Measurements from ENCODE around the gene ZNF608. TPM values are rescaled to one million over a fixed set of nuclear protein-coding genes. Genes with fewer than 3 reads are reported as not detected.

ZNF608 gene
- total RNA-seq, 1 donor from 2014 or later, result 35.0 TPM

DNA sequence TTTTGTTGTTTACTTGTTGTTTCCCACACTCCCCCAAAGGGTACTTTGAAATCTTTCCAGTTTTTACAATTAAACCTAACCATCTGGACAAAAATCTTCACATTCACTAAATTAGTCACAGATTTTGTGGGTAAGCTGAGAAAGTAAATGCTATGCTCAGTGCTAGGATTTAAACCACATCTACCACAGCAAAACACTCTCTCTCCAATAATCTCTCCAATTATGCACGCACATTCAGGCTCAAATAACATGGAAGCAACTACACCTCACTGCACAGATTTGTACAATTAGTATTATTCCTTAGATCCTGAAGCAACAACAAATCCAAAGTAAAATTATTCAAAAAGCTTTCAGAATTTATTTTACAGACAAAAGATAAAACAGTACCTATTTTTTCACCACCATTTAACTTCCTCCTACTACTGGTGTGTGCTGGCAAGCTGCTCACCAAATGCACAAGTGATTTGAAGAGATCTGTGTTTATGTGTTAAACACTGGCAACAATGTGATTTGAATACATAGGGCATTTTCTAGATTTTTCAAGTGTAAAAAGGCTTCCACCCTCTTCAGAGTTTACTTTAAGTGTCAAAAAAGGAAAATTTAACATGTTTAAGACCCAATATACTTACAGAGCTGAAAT, 16.6 kb downstream of the ZNF608 start:
- DNase-seq (ENCODE audit: low spot score in 2 of 2, unreplicated experiment in 2 of 2), result no peak
- H3K4me1 Mint-ChIP-seq, result peaks cover 42% of the 10 kb centered on the region

DNA sequence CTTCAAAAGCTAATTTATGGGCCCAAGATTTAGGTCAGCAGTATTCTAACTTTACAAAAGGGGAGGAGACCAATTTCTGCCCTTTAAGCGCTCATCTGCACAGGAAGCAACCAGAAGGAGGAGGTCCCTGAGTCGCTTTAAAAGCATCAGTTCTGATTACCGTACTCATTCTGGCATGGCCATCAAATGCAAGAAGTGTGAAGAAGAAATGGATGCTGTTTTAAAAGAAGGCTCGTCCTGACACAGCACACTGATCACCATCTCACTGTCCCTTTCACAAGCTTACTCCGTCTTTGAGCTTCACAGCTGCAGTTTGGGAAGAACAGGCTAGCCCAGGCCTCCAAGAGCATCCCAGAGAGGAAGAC, 17.5 kb downstream of the ZNF608 start:
- DNase-seq (ENCODE audit: low spot score in 2 of 2, unreplicated experiment in 2 of 2), result no peak
- H3K27me3 Mint-ChIP-seq (ENCODE audit: low read depth), result no peaks in the 10 kb centered on the region
- peaks cover 34% of the 10 kb centered on the region for H3K4me1 Mint-ChIP-seq
- no peaks in the 10 kb centered on the region for H3K9me3 Mint-ChIP-seq
- no peak overlapping the region for H3K4me3 Mint-ChIP-seq
- TF ChIP-seq, protein P1, sequence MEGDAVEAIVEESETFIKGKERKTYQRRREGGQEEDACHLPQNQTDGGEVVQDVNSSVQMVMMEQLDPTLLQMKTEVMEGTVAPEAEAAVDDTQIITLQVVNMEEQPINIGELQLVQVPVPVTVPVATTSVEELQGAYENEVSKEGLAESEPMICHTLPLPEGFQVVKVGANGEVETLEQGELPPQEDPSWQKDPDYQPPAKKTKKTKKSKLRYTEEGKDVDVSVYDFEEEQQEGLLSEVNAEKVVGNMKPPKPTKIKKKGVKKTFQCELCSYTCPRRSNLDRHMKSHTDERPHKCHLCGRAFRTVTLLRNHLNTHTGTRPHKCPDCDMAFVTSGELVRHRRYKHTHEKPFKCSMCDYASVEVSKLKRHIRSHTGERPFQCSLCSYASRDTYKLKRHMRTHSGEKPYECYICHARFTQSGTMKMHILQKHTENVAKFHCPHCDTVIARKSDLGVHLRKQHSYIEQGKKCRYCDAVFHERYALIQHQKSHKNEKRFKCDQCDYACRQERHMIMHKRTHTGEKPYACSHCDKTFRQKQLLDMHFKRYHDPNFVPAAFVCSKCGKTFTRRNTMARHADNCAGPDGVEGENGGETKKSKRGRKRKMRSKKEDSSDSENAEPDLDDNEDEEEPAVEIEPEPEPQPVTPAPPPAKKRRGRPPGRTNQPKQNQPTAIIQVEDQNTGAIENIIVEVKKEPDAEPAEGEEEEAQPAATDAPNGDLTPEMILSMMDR (IDR thresholded peaks at IDR 0.05; ENCODE audit: unreplicated experiment), result no peak
- H3K36me3 Mint-ChIP-seq, result peaks cover 1% of the 10 kb centered on the region
- H3K27ac Mint-ChIP-seq, result no peak overlapping the region

More for the DNA sequence above, 16.6 kb downstream of the ZNF608 start:
- Mint-ChIP-seq H3K27ac (no peak overlapping the region), H3K27me3 (ENCODE audit: low read depth) (no peaks in the 10 kb centered on the region), H3K9me3 (no peaks in the 10 kb centered on the region), H3K36me3 (peaks cover 1% of the 10 kb centered on the region), H3K4me3 (no peak overlapping the region)
- TF ChIP-seq, protein P1 (IDR thresholded peaks at IDR 0.05; ENCODE audit: unreplicated experiment), result no peak

DNA sequence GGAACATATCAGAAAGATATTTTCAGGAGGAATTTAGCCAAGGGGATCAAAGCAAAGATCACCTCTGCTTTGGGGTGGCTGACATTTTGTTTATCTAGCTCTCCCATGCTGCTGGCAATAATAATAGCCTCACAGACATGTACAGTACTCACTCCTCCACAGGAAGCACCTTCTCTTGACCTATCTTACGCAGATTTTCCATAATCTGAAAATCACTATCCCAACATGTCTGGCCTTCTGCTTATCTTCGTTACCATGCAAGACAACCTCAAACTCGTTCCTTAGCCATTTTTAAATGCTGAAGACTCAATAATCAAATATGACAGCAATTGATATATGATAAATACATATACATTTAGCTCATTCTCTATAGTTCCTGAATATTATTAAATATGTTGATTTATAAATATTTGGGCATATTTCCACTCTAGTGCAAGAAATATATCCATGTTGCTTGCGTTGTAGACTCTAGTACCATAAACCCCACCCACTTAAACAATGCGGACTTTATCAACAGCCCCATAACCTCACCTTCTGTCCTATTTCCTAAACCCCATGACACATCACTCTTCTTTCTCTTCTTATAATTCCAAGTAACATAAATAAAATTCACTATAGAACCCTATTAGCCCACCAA, 18.0 kb downstream of the ZNF608 start:
- Mint-ChIP-seq H3K4me3 (no peak overlapping the region), H3K9me3 (no peaks in the 10 kb centered on the region), H3K36me3 (peaks cover 1% of the 10 kb centered on the region), H3K27ac (no peak overlapping the region), H3K27me3 (ENCODE audit: low read depth) (no peaks in the 10 kb centered on the region), H3K4me1 (peaks cover 34% of the 10 kb centered on the region)
- TF ChIP-seq, protein P1 (IDR thresholded peaks at IDR 0.05; ENCODE audit: unreplicated experiment), result no peak
- no peak for DNase-seq (ENCODE audit: low spot score in 2 of 2, unreplicated experiment in 2 of 2)

DNA sequence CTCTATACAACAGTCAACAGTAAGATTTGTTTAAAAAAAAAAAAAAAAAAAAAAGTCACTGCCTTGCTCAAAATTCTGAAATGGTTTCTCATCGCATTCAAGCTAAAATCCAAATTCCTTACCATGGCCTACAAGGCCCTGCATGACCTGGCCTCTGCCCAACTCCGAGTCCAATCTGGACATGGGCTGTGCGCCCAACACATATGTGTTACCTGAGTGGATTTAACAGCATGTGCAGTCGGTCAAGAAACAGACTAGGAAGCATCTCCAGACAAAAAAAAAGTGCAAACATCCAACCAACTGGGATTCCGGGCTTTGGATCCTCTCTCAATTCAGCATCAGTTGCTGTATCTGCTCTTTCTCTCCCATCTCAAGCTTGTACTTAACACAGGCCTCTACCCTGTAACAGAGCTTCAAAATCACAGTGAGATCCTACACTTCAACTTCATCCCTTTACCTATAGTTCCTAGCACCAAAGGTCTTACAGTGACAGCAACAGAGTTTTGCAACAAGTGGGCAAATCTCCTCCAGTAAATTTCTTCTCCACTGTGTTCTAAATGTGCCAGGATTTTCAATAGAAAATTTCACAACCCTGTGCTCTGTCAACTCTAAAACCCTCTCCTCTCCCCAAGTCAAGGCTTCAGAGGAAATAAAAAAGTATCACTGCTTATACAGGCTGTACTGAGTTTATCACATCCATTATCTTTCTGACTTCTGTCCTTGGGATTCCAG, 19.6 kb downstream of the ZNF608 start:
- TF ChIP-seq, protein P1 (IDR thresholded peaks at IDR 0.05; ENCODE audit: unreplicated experiment), result no peak
- H3K4me3 Mint-ChIP-seq, result no peak overlapping the region
- peaks cover 22% of the 10 kb centered on the region for H3K4me1 Mint-ChIP-seq
- H3K36me3 Mint-ChIP-seq, result peaks cover 1% of the 10 kb centered on the region
- H3K27me3 Mint-ChIP-seq (ENCODE audit: low read depth), result no peaks in the 10 kb centered on the region
- no peak for DNase-seq (ENCODE audit: low spot score in 2 of 2, unreplicated experiment in 2 of 2)
- no peak overlapping the region for H3K27ac Mint-ChIP-seq
- no peaks in the 10 kb centered on the region for H3K9me3 Mint-ChIP-seq

DNA sequence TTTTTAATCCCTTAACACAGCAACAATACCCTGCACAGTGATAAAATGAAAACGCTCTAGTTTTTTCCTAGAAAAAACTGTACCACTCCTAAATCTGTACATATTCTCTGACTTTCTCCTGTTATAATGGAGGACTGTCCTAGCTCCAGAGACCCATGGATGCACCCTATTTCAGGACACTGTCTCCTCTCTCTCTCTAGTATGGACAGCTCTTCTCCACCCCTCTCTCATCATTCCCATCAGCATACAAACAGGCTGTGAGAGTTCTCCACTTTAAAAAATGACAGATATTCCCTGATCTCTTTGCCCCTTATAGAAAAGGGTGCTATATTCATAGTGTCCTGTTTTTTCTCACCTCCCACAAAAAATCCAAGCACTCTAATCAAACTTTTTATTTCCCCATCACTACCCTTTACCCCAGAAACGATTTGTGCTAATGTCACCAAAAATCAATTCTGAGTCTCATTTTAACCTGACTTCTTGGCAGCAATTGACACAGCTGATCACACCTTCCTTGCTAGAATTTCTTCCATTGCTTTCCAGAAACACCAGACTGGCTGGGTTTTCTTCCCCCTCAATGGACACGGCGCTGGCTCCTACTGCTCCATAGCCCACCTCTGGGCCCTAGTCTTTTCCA, 20.7 kb downstream of the ZNF608 start:
- peaks cover 1% of the 10 kb centered on the region for H3K36me3 Mint-ChIP-seq
- H3K4me3 Mint-ChIP-seq, result no peak overlapping the region
- H3K27ac Mint-ChIP-seq, result no peak overlapping the region
- H3K4me1 Mint-ChIP-seq, result peaks cover 28% of the 10 kb centered on the region
- no peaks in the 10 kb centered on the region for H3K27me3 Mint-ChIP-seq (ENCODE audit: low read depth)
- H3K9me3 Mint-ChIP-seq, result no peaks in the 10 kb centered on the region
- TF ChIP-seq, protein P1 (IDR thresholded peaks at IDR 0.05; ENCODE audit: unreplicated experiment), result no peak
- no peak for DNase-seq (ENCODE audit: low spot score in 2 of 2, unreplicated experiment in 2 of 2)

Measured in mesothelial cell of epicardium (in vitro differentiated cells).